ENCODE results near the gene SERPINB13.
"Not testable (repeated sequence)": the region's sequence is repeated elsewhere in the genome, so short reads cannot be mapped to it uniquely, and the experiment has no call there.

Gene SERPINB13

GRCh38 chr18:63590373-63590772, 3.2 kb downstream of the SERPINB13 start:
- DNase-seq (ENCODE audit: low read depth): no peak

GRCh38 chr18:63590966-63591695, 4.0 kb downstream of the SERPINB13 start:
- DNase-seq (ENCODE audit: low read depth): no peak

- DNase-seq (ENCODE audit: low read depth): no peak
Observed at GRCh38 chr18:63591725-63592124, 4.6 kb downstream of the SERPINB13 start.

GRCh38 chr18:63592471-63592870, 5.3 kb downstream of the SERPINB13 start:
- no peak for DNase-seq (ENCODE audit: low read depth)

- no peak for DNase-seq (ENCODE audit: low read depth)
Observed at GRCh38 chr18:63596964-63597363, 9.8 kb downstream of the SERPINB13 start.

GRCh38 chr18:63603355-63603754, 16.2 kb downstream of the SERPINB13 start:
- no peak for DNase-seq (ENCODE audit: low read depth)

GRCh38 chr18:63603772-63604171, 16.6 kb downstream of the SERPINB13 start:
- no peak for DNase-seq (ENCODE audit: low read depth)

- no peak for DNase-seq (ENCODE audit: low read depth)
Observed at GRCh38 chr18:63604791-63605567, 17.8 kb downstream of the SERPINB13 start.

GRCh38 chr18:63606526-63606925, 19.4 kb downstream of the SERPINB13 start:
- DNase-seq (ENCODE audit: low read depth): no peak

GRCh38 chr18:63613420-63613819, 26.3 kb downstream of the SERPINB13 start:
- no peak for DNase-seq (ENCODE audit: low read depth)

GRCh38 chr18:63617049-63617914, 30.1 kb downstream of the SERPINB13 start:
- no peak for DNase-seq (ENCODE audit: low read depth)

- no peak for DNase-seq (ENCODE audit: low read depth)
Observed at GRCh38 chr18:63617915-63618234, 30.7 kb downstream of the SERPINB13 start.

- DNase-seq (ENCODE audit: low read depth): no peak
Observed at GRCh38 chr18:63619661-63620060, 32.5 kb downstream of the SERPINB13 start.

GRCh38 chr18:63624863-63625262, 37.7 kb downstream of the SERPINB13 start:
- DNase-seq (ENCODE audit: low read depth): no peak

GRCh38 chr18:63626431-63626830, 39.3 kb downstream of the SERPINB13 start:
- DNase-seq (ENCODE audit: low read depth): no peak

GRCh38 chr18:63627819-63628218, 40.7 kb downstream of the SERPINB13 start:
- no peak for DNase-seq (ENCODE audit: low read depth)

GRCh38 chr18:63637703-63638102, 50.6 kb downstream of the SERPINB13 start:
- DNase-seq (ENCODE audit: low read depth): no peak

- not testable (repeated sequence) for DNase-seq (ENCODE audit: low read depth)
Observed at GRCh38 chr18:63641157-63641680, 54.1 kb downstream of the SERPINB13 start.

- DNase-seq (ENCODE audit: low read depth): not testable (repeated sequence)
Observed at GRCh38 chr18:63642668-63643356, 55.7 kb downstream of the SERPINB13 start.

- DNase-seq (ENCODE audit: low read depth): not testable (repeated sequence)
Observed at GRCh38 chr18:63644142-63644541, 57.0 kb downstream of the SERPINB13 start, which contains the start of gene SERPINB4. Gene SERPINB4 (minus strand): TSS chr18:63644256. CDS start chr18:63643577, 679 bp downstream.

- not testable (repeated sequence) for DNase-seq (ENCODE audit: low read depth)
Observed at GRCh38 chr18:63644694-63645093, 57.6 kb downstream of the SERPINB13 start.

- DNase-seq (ENCODE audit: low read depth): no peak
Observed at GRCh38 chr18:63646936-63647335, 59.8 kb downstream of the SERPINB13 start.

All from activated gamma-delta T cell treated with anti-CD3 and anti-CD28 coated beads, Interleukin-2, amount 50 U/mL, for 16 hours (primary cell).